T-helper 22 cell (primary cell): ENCODE data around the gene SERPINB10.

Source experiments
- DNase-seq: peaks from one replicate; pipeline ENCODE4 v3.0.0-alpha.2; 2020; ENCODE audit warnings: low read depth

Gene SERPINB10, protein sequence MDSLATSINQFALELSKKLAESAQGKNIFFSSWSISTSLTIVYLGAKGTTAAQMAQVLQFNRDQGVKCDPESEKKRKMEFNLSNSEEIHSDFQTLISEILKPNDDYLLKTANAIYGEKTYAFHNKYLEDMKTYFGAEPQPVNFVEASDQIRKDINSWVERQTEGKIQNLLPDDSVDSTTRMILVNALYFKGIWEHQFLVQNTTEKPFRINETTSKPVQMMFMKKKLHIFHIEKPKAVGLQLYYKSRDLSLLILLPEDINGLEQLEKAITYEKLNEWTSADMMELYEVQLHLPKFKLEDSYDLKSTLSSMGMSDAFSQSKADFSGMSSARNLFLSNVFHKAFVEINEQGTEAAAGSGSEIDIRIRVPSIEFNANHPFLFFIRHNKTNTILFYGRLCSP

DNA sequence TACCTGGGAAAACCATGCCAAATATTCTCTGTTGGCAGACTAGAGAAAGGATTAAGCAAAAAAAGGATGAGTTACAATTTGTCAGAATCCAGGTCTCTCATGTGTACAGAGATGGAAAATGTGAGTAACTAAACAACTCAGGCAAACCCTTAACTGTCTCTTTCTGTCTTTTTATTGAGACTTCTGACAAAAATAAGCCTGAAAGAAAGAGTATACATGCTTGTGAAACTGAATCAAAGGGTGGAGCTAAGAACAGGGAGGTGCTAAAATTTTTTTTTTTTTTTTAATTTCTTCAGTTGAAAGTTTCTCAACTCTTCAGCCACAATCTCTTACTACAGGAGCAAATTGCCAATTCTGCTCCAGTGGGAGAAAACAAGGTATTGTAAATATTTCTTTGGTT is at the start of gene SERPINB10:
Gene SERPINB10 (plus strand): TSS at position 295 of the 400 bp plus-strand sequence. CDS start 7,553 bp downstream, outside the sequence.
- no peak for DNase-seq

DNA sequence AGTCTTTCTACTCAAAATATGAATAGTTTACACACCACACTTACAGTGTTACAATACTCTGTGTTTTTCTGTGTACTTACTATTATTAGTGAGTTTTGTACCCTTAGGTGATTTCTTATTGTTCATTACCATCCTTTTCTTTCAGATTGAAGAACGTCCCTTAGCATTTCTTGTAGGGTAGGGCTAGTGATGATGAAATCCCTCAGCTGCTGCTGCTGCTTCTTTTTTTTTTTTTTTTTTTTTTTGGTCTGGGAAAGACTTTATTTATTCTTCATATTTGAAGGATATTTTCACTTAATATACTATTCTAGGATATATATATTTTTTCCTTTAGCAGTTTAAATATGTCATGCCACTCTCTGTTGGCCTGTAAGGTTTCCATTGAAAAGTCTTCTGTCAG is 49.3 kb upstream of the SERPINB10 start:
- no peak for DNase-seq

DNA sequence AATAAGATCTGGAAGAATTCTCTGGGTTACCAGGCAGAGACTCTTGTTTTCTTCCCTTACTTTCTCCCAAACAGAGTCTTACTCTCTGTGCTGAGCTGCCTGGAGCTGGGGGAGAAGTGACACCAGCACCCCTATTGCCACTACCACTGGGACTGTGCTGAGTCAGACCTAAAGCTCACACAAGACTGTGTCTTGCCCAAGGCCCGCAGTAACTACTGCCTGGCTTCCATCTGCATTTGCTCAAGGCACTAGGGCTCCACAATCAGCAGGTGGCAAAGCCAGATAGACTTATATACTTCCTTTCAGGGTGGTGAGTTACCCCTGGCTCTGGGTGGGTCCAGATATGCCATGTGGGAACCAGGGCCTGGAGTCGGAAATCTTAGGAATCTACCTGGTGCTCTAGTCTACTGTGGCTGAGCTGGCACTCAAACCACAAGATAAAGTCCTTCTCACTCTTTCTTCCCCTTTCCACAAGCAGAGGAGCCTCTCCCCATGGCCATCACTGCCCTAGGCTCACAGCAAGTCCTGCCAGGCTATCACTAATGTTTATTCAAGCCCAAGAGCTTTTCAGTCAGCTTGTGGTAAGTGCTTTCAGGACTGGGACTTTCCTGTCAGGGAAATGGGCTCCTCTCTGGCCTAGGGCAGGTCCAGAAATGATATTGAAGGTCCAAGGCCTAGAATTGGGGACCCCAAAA is 47.8 kb upstream of the SERPINB10 start:
- DNase-seq = no peak

DNA sequence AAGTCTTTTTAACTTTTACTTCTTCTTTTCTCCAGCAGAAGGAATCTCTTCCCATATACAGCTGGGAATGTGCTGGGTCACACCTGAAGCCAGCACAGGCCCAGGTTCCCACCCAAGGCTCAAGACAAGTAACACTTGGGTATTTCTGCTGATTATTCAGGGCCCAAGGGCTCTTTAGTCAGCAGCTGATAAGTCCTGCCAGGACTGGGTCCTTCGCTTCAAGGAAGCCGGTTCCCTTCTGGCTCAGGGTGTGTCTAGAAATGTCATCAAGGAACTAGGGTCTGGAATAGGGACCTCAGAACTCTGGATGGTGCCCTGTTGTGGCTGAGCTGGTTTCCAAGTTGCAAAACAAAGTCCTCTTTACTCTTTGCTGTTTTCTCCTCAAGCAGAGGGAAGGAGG is 47.2 kb upstream of the SERPINB10 start:
- DNase-seq = no peak

DNA sequence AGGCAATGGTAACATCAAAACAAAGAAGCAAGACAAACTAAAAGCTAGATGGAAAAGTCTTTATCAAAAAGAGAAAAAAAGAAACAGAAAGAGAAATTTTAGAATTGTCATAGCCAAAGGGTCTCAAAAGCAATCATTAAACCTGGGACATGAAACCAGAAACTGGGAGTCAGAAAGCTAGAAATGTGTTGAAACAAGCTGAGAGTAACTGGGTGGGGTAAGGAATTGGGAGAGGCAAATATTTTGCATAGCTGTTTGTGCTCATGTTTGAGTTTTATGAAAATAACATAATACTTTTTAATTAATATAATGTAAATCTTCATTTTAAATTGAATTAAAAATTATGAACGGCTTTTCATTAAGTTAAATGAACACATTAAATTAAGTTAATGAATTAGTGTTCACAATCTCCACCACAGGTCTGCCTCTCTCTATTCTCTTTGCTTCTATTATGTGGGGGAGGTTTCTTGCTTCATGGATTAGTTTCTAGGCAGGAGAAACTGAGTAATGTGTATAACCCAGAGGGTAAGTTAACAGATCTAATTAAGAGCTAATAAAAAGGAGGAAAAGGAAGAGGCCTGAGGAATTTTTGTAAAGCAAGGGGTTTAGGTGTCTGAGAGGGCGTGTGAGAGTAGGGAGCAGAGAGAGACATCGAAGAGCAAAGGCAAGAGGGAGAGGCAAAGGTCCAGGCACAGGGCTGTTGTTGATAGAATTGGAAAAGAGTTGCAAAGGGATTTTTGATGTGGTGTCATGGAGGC is 40.2 kb upstream of the SERPINB10 start:
- DNase-seq = no peak

DNA sequence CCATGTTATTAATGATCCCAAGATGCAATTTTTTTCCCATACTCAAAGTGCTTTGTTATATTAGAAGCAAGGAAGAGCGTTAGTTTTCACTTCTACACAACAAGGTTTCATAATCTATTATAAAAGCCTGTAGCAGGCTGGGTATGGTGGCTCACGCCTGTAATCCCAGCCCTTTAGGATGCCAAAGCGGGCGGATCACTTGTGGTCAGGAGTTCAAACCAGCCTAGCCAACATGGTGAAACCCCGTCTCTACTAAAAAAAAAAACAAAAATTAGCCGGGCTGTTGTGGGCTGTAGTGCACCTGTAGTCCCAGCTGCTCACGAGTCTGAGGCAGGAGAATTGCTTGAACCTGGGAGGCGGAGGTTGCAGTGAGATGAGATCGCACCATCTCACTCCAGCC is 39.2 kb upstream of the SERPINB10 start:
- no peak for DNase-seq

DNA sequence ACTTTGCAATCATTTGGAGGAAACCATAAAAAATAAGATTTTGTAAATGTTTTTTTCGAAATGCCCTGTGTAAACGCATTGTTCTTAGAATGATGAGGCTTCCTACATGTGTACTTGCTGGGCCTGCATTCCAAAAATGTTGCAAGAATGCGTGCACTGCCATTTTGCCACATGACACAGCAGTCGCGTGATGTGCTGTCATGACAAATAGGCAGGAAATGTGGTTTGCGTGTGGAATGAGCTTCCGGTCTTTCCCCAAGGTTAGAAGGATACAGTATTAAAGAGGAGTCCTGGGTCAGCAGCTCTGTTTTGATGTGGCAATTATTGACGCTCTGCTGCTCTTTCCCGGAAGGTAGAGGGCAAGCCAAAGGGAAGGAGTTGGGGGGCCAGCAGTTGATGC is 38.4 kb upstream of the SERPINB10 start:
- DNase-seq = no peak

DNA sequence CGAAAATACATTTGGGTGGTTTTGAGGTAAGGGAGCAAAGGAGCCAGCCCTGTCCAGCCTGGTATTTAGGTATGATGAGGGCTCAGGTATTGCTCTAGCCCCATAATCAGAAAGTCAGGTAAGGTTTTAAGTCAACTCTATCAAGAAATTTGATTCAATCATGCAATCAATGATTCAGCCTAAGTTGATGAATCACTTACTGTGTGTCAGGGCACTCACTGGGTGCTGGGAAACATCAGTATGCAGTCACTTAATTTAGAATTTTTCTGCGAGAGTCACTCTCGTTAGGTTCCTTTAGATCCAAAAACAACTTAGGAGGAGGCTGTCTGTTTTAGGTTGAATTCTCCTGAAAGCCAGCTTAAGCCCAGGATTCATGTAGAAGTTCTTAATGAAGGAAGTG is 37.9 kb upstream of the SERPINB10 start:
- no peak for DNase-seq

DNA sequence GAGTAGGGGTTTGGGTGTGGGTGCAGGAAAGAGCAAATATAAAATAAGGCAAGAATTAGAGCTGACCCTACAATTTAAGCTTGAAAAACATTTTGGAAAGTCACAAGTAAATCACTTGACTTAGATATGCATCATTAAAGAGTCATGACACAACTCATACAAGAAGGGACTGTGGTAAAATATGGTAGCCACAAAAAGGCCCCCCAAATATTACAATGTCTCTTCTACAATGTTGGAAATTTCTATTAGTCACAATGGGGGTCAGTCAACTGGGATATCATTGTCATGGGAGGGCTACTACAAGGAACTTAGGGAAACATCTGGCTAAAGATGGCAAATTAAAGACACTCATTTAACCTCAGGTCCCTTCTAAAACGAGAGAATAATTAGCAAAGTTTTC is 35.9 kb upstream of the SERPINB10 start:
- DNase-seq = no peak

DNA sequence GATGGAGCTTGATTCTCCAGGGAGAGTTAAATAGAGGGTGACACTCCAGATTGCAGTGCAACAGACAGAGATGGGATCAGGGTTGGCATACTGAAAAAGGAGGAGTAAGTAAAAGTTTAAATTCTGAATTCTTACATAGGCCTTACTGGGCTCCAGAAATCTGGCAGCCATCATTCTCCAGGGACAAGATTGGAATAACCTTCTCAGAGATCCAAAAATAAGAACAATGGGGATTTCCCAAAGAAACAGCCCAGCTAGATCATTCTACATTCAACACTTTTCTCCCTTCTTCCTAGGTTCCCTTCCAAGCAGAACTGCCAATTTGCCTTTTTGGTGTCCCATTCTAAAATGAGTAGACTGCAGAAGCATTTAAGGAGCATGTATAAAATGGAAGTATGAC is 35.2 kb upstream of the SERPINB10 start:
- no peak for DNase-seq

DNA sequence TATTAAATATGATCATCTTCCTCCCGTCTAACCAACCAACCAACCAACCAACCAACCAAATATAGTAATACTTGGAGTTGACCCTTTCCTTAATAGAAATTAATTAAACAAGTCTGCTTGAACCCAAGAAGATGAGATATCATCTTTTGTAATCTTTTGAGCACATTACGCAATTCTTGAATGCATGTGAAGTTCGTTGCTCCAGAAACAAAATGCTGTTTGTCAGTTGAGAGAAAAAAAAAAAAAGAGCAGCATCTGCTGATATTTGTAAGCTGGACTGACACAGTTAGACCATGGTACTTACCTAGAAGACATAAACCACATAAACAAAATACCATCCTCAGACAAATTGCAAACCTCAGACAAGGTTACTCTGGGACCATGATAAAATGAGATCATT is 29.4 kb upstream of the SERPINB10 start:
- DNase-seq = no peak

DNA sequence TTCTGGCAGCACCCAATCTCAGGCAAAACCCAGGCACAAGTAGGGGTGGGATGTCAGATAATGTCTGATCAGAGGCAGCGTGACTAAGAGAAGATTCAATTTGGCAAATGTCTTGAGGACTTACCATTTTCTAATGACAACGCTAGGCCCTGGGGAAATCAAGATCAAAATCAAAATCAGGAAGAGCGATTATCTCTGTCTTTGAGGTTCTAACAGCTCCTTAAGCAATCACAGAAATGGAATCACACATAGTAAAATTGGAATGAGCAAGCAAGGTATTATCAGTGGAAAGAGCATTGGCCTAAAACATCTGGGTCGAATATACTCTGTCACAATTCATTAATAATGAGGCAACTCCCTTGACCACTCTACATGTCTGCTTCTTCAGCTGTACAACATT is 28.8 kb upstream of the SERPINB10 start:
- no peak for DNase-seq

DNA sequence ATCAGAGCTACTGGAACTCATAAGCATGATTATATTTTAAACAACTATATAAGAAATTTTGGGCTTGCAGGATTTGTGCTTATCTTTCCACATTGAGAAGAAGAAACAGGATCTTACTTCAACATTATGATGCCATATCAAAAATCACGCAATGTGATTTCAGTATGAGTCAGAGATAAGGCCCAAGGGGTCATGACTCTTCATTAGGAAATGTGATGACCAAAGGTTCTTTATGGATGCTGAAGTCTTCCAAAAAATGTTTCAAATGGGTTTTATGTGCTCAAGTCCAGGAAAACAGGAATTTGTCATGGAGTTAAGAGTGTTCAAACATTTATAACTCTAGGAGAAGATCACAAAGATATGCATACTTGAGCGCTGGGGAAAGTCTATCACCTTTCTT is 28.0 kb upstream of the SERPINB10 start:
- DNase-seq = no peak

DNA sequence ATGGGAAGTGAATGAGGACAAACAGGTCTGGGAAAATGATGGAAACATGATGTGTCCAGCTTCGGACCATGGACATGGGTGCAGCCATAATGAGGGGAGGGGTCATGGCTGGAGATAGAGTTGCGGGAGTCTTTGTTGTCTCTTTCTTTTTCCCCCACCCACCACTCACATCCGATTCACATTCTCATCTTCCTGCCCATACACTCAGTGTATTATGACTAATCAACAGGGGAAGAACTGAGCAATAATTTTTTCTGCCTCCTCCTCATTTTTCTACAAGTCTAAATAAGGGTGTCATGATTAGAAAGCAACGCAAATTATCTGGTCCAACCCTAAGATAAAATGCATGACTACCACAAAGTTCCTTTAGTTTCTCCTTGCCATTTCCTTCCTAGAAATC is 25.9 kb upstream of the SERPINB10 start:
- DNase-seq = no peak

DNA sequence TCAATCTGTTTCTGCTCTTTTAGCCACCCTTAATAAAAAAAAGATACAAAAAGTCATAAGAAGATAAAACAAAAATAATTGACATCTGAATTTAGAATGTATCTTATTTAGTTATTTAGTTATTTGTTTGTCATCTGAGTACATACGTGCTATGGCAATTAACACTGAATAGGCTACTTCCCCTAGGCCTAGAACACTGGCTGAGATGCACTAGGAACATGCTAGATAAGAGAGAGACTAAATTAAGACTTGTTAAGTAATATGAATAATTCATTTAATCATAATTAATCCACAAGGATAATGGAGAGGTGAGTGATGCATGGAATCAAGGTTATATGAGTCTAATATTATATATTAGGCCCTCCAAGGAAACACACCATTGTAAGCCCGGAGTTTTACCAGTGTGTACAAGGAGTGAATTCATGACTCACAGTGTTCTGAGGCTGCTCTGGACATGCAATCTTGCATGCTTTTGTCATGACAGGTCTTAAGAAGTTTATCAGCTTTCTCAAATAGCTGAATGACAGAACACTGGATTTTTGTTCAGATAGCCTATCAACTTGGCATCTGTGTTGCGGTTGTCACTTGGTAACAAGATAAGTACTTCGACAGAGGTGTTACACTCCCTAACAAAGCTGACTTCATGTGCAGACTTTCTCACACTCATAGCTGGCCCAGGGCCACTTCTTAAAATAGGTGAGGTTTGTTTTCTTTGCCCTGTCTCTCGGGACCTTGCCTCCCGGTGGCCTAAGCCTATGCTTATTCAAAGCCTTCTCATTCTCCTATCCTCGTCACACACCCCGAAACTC is 25.2 kb upstream of the SERPINB10 start:
- DNase-seq = no peak

DNA sequence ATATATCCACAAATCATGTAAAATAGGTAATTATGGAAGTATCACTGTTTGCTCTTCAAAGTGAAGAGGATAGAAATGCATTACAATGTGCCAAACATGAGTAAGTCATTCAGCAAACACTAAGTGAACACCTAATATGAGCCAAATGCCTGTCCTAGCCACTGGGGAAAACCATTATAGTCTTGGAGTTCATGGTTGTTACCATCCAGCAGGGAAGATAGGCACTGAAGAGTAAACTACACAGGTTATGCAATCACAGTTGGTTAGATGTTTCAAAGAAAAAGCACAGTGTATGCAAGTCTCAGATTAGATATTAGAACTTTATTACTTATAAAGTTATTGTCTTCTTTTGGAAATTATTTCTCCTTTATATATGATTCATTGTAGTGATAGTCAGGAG is 24.1 kb upstream of the SERPINB10 start:
- DNase-seq = no peak

DNA sequence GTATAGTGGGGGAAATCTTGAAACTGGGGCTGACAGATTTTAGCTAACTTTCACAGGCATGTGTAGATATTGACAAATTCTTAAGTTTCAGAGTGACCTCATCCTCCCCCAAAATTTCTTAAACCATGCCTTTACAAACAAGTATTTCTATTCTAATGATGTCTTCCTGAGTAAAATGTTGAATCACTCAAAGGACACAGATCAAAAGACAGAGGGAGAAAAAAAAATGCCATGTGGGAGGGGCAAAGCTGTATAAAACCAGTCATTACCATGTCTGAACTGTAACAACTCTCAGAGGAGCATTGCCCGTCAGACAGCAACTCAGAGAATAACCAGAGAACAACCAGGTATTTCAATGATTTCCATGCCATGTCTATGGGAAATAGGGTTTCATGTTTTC is 20.3 kb upstream of the SERPINB10 start, which contains the start of gene SERPINB2:
Gene SERPINB2 (plus strand): TSS at position 282 of the 400 bp plus-strand sequence. CDS start 3,740 bp downstream, outside the sequence.
- DNase-seq = no peak

DNA sequence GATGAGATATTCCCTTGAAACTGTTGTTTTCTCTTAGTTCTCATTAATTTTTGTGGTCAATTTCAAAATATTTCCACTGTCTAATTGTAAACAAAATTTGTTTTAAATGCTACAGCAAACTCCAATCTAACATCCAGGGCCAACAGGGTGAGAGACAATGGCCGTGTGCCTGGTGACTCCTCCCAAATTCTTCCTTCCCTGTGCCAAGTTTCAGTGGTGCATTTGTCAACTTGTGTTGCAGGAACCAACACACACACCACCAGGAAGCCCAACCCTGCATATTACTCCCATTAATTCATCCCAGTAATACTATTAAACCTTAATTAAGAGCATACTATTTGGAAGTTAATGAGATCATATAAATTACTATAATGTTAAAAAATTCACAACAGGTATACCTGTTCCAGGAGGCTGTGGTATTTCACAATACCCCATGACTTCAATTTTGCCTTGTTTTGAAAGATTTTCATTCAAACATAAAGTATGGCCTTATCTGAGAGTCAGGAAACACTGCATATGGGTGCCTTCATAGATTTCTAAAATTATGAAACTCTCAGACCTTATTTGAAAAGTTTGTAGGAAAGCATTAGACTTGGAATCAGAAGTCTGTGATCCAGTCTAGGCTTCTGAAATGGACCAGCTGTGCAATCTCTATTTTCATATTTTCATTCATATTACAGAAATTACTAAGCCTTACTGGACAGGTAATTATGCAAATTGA is 19.1 kb upstream of the SERPINB10 start:
- DNase-seq = no peak

DNA sequence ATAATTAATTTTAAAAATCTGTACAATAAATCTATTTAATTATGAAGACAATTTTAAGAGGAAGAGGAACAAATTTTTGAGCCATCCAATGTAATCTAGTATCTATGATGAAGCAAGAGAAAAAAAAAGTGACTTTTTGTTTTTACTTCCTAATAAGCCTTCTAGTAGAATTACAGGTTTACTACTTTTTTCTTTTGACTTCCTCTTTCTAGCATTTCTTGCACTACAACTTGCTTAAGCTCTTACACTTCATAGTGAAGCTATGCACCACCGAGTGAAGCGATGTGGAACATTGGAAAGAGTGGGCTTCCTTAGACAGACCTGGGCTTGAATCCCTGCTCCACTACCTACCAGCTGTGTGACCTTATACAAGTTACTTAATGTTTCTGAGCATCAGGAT is 18.1 kb upstream of the SERPINB10 start:
- no peak for DNase-seq

DNA sequence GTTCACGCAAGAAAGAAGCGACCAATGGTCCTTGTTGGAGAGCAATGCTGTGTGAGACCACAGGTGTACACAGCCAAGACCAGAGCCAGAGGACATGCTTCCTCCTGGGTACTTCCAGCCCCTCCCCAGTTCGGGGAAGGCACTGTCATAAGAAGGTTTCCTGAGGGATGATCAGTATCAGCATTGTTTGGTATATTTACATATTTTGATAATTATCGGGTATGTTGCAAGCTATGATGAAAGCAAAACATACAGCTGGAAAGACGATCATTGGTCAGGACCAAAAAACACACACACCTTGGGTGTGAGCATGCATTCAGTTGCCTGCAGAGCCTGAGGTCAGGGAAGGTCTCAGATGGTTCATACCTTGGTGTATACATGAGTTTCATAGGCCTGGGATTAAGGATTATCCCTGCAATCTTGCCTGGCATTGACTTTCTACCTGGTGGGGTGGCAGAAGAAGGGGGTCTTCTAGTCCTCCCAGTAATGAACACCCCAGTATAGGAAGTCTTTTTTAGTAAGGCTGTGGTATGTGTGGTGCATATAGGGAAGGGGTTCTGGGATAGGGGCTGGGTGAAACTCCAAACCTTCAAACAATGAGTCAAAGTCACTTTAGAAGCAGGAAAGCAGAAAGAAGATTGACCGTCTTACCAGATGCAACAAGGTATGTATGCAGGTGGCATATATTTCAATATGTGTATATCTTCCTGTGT is 17.4 kb upstream of the SERPINB10 start:
- DNase-seq = no peak

DNA sequence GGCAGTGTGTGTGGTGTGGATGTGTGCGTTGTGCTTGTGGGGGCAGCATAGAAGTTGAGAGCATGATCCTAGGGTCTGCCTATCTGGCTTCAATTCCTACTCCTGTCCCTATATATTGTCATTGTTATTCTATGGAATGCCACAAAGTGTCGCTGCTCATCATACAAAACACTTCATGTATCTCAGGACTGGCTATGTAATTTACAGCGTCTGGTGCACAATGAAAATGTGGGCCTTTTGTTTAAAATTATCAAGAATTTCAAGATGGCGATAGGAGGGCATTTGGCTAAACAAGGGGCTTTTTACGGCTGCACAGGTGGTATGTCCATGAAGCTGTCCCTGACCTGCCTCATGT is 16.8 kb upstream of the SERPINB10 start:
- DNase-seq = no peak
